Stimulated activated CD4-positive, alpha-beta T cell treated with anti-CD3 and anti-CD28 coated beads, TNF-alpha, amount 100 ng/mL, for 1 hour (primary cell): ENCODE measurements around the gene ACSL3.
"Not testable (repeated sequence)": the region's sequence is repeated elsewhere in the genome, so short reads cannot be mapped to it uniquely, and the experiment has no call there.

ENCODE experiments used
- DNase-seq, 3 donors: peaks; one replicate each; pipeline ENCODE4 v3.0.0-alpha.2; 2020; ENCODE audit warnings: low read depth in 3 of 3, low spot score in 1 of 3

The ACSL3 gene

GRCh38 chr2:222968550-222969155, 107.8 kb downstream of the ACSL3 start:
- DNase-seq: no peak

- no peak for DNase-seq
These were observed 108.7 kb downstream of the ACSL3 start for GRCh38 chr2:222969491-222969890.

GRCh38 chr2:222972420-222972819, 111.6 kb downstream of the ACSL3 start:
- DNase-seq: no peak

- DNase-seq: no peak
These were observed 112.4 kb downstream of the ACSL3 start for GRCh38 chr2:222973237-222973636.

GRCh38 chr2:222973733-222974132, 112.9 kb downstream of the ACSL3 start:
- no peak for DNase-seq

GRCh38 chr2:222976521-222977061, 115.8 kb downstream of the ACSL3 start:
- no peak for DNase-seq

- no peak for DNase-seq
These were observed 116.3 kb downstream of the ACSL3 start for GRCh38 chr2:222977121-222977520.

- no peak for DNase-seq
These were observed 118.0 kb downstream of the ACSL3 start for GRCh38 chr2:222978850-222979249.

- no peak for DNase-seq
These were observed 118.6 kb downstream of the ACSL3 start for GRCh38 chr2:222979484-222979883.

- no peak for DNase-seq
These were observed 121.4 kb downstream of the ACSL3 start for GRCh38 chr2:222982010-222982908.

GRCh38 chr2:222982909-222983265, 122.1 kb downstream of the ACSL3 start:
- no peak for DNase-seq

GRCh38 chr2:222984908-222985307, 124.1 kb downstream of the ACSL3 start:
- DNase-seq: no peak

- no peak for DNase-seq
These were observed 128.6 kb downstream of the ACSL3 start for GRCh38 chr2:222989431-222989830.

- DNase-seq: not testable (repeated sequence)
These were observed 129.4 kb downstream of the ACSL3 start for GRCh38 chr2:222990206-222990605.

GRCh38 chr2:222992137-222992536, 131.3 kb downstream of the ACSL3 start:
- no peak for DNase-seq
